Nephron (organoid): ENCODE data around the gene PCNX1.

Experiments used
- H3K27ac Mint-ChIP-seq, 3 experiments: 2 replicates each; pipeline ENCODE4 v1.8.0; 2020; ENCODE audit warnings: mixed read lengths in 3 of 3, mild to moderate bottlenecking in 2 of 3, moderate library complexity in 1 of 3
- H3K27me3 Mint-ChIP-seq: 2 replicates; pipeline ENCODE4 v1.8.0; 2021; ENCODE audit warnings: low read depth, mild to moderate bottlenecking, moderate library complexity, mixed read lengths
- H3K36me3 Mint-ChIP-seq: 2 replicates; pipeline ENCODE4 v1.8.0; 2020; ENCODE audit warnings: low read depth, mixed read lengths
- H3K4me1 Mint-ChIP-seq: 2 replicates; pipeline ENCODE4 v1.8.0; 2020; ENCODE audit warnings: mixed read lengths
- H3K4me3 Mint-ChIP-seq, 3 experiments: 2 replicates each; pipeline ENCODE4 v1.8.0; 2020; ENCODE audit warnings: mild to moderate bottlenecking in 3 of 3, mixed read lengths in 3 of 3, moderate library complexity in 2 of 3
- H3K9me3 Mint-ChIP-seq: 2 replicates; pipeline ENCODE4 v1.8.0; 2020; ENCODE audit warnings: mixed read lengths
- TF ChIP-seq, protein P1 (sequence below), 3 experiments: fragments of 200-600 bp; sonication (generic); IDR thresholded peaks; one replicate each; pipeline ENCODE4 v1.5.0; 2021; ENCODE audit warnings: antibody characterized with exemption in 3 of 3; ENCODE audit not compliant: unreplicated experiment in 3 of 3

The PCNX1 gene

DNA sequence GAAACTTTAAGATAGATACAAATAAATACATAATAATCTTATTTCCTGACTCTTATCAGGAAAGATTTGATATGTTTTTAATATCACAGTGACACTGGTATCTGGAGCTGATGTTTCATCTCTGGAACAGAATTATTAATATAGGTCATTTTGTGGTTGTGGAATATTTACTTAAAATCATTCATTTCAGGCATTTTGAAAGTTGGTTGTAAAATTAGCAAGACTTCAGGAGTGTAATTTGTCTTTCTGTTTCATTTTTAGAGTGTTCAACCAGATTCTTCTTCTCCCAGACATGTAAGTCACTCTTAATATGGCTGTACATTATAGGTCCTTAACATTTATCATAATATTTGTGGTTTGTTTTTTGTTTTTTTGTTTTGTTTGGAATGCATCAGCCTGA, 115.7 kb downstream of the PCNX1 start:
- TF ChIP-seq, protein P1, sequence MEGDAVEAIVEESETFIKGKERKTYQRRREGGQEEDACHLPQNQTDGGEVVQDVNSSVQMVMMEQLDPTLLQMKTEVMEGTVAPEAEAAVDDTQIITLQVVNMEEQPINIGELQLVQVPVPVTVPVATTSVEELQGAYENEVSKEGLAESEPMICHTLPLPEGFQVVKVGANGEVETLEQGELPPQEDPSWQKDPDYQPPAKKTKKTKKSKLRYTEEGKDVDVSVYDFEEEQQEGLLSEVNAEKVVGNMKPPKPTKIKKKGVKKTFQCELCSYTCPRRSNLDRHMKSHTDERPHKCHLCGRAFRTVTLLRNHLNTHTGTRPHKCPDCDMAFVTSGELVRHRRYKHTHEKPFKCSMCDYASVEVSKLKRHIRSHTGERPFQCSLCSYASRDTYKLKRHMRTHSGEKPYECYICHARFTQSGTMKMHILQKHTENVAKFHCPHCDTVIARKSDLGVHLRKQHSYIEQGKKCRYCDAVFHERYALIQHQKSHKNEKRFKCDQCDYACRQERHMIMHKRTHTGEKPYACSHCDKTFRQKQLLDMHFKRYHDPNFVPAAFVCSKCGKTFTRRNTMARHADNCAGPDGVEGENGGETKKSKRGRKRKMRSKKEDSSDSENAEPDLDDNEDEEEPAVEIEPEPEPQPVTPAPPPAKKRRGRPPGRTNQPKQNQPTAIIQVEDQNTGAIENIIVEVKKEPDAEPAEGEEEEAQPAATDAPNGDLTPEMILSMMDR (IDR thresholded peaks at IDR 0.05; ENCODE audit: unreplicated experiment in 3 of 3) = no peak
- no peaks in the 10 kb centered on the region for H3K27me3 Mint-ChIP-seq
- no peaks in the 10 kb centered on the region for H3K4me1 Mint-ChIP-seq
- no peak overlapping the region for H3K4me3 Mint-ChIP-seq
- H3K36me3 Mint-ChIP-seq = peaks cover 69% of the 10 kb centered on the region
- H3K9me3 Mint-ChIP-seq = peaks cover 13% of the 10 kb centered on the region
- H3K27ac Mint-ChIP-seq = no peak overlapping the region

DNA sequence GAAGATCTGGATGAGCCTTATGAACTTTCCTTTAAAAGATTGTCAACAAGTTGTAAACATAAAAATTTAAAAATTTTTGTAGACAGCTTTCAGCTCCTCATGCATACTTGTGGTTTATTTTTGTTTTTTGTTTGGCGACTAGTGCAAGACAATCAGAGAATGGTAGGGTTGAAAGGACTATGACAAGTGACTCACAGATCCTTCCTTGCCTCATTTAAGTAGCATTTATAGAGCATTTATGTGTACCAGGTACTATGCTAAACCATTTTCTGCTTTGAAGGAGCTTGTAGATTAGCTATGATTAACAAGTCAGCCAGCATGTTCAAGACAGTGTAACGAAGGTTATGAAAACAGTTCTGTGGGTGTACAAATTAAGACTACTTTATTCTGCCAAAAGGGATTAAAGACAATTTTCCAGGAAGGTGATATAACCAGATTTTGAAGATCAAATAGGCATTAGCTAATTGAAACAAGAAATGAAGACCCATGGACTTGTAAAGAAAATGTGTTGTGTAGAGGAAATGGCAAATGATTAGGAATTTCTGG, 122.0 kb downstream of the PCNX1 start:
- Mint-ChIP-seq H3K9me3 (no peaks in the 10 kb centered on the region), H3K27me3 (no peaks in the 10 kb centered on the region), H3K4me3 (no peak overlapping the region), H3K4me1 (no peaks in the 10 kb centered on the region), H3K27ac (peak overlapping the region; percentile 16 to 57 (median 44)), H3K36me3 (peaks cover 51% of the 10 kb centered on the region)
- TF ChIP-seq, protein P1 (IDR thresholded peaks at IDR 0.05; ENCODE audit: unreplicated experiment in 3 of 3) = no peak

- Mint-ChIP-seq H3K27me3 (no peaks in the 10 kb centered on the region), H3K4me3 (no peak overlapping the region), H3K36me3 (peaks cover 55% of the 10 kb centered on the region), H3K27ac (no peak overlapping the region), H3K9me3 (no peaks in the 10 kb centered on the region), H3K4me1 (no peaks in the 10 kb centered on the region)
- TF ChIP-seq, protein P1 (IDR thresholded peaks at IDR 0.05; ENCODE audit: unreplicated experiment in 3 of 3) = no peak
These were observed 123.7 kb downstream of the PCNX1 start for GRCh38 chr14:71031000-71031399.

DNA sequence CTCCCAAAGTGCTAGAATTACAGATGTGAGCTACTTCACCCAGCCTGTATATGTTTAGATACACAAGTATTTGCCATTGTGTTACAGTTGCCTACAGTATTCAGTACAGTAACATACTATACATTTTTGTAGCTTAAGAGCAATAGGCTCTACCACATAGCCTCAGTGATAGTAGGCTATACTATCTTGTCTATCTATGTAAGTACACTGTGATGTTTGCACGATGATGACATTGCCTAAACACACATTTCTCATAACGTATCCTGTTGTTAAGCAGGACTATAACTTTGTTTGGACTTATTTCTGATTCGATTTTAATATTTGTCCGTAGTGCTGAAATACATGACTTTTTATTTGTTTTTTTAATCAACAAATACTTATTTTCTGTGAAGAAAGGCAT, 129.2 kb downstream of the PCNX1 start:
- H3K36me3 Mint-ChIP-seq = peaks cover 78% of the 10 kb centered on the region
- H3K4me1 Mint-ChIP-seq = no peaks in the 10 kb centered on the region
- H3K9me3 Mint-ChIP-seq = peaks cover 23% of the 10 kb centered on the region
- H3K27ac Mint-ChIP-seq = no peak overlapping the region
- TF ChIP-seq, protein P1 (IDR thresholded peaks at IDR 0.05; ENCODE audit: unreplicated experiment in 3 of 3) = no peak
- H3K27me3 Mint-ChIP-seq = no peaks in the 10 kb centered on the region
- H3K4me3 Mint-ChIP-seq = no peak overlapping the region

DNA sequence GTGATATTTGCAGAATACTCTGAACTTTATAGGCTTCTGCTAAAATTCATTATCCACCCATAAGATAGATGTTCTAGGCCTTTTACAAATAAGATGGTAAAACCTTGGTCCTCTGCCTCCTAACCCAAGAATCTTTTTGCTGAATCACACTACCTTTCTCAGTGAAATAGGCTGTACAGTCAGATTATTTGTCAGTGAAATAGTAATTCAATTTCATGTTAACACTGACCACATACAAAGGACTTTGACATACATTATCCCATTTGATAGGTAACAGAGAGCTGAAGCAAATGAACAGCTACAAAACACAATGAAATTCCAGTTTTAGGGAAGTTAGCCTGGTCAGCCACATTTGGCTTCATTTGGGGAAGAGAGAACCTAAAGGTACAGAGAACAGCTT, 141.1 kb downstream of the PCNX1 start:
- H3K4me3 Mint-ChIP-seq = no peak overlapping the region
- peaks cover 9% of the 10 kb centered on the region for H3K9me3 Mint-ChIP-seq
- no peaks in the 10 kb centered on the region for H3K27me3 Mint-ChIP-seq
- H3K36me3 Mint-ChIP-seq = peaks cover 56% of the 10 kb centered on the region
- no peaks in the 10 kb centered on the region for H3K4me1 Mint-ChIP-seq
- TF ChIP-seq, protein P1 (IDR thresholded peaks at IDR 0.05; ENCODE audit: unreplicated experiment in 3 of 3) = no peak
- no peak overlapping the region for H3K27ac Mint-ChIP-seq

DNA sequence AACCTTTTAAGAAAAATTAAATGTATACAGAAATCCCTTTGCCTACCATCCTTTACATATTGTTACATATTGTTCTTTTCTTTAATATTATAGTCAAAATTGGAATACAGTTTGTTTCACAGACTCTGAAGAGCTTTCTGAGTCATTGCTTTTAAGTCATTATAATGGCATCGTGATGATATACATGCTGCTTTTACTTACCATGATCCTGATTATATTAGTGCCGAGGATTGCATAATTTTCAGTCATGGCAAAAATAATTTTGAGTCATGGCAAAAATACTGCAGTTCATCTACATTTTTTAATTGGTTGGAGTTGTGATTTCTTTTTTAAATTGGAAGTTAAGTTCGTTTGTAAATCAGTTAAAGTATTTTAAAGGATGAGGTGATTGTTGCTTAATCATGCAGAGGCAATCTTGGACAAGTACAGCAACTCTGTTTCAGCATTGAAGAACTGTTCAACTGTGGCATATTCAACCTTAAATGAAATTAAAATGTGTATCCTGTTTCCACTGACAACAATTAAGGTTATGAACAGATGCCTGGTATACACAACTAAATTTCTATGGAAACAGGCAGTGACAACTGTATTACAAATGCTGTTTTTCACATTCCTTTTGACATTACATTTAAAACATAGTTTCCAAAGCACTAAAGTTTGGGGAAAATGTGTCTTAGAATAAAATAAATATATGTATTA, 142.3 kb downstream of the PCNX1 start:
- TF ChIP-seq, protein P1 (IDR thresholded peaks at IDR 0.05; ENCODE audit: unreplicated experiment in 3 of 3) = no peak
- Mint-ChIP-seq H3K4me1 (no peaks in the 10 kb centered on the region), H3K4me3 (no peak overlapping the region), H3K36me3 (peaks cover 50% of the 10 kb centered on the region), H3K27ac (no peak overlapping the region), H3K9me3 (no peaks in the 10 kb centered on the region), H3K27me3 (no peaks in the 10 kb centered on the region)
